ENCODE measurements around the gene NRG4. TPM values are rescaled to one million over a fixed set of nuclear protein-coding genes. Genes with fewer than 3 reads are reported as not detected.
"Not testable (repeated sequence)": the region's sequence is repeated elsewhere in the genome, so short reads cannot be mapped to it uniquely, and the experiment has no call there.

The NRG4 gene
- total RNA-seq, 3 donors from 2014 or later: 0.15 TPM; not detected in 2

DNA sequence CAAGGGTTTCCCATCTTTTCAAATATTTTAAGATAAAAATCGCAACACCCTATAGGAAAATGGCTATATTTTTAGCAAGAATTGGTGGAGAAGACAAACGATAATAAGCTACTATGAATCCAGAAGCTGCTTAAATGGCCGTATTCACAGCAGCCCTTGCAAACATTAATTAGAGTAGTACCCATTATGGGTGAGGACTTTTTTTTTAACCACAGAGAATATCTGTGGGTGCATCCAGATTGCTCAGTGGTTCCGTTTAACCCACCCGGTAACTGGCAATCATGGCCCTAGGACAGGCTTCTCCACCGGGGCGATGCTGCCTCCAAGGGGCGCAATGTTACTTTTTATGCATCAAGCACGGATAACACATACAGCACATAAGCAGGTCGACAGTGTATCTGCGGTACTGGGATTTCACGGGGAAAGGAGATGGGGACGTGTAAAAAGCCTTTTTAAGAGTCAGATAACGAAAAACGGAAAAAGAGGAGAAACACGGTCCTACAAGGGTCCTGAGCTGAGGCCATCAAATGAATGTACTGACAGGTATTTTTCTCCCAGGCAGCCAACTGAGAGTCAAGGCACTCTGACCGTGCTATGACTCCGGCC, 46.6 kb upstream of the NRG4 start:
- Histone ChIP-seq H3K36me3 (no peaks in the 10 kb centered on the region), H3K27ac (no peak overlapping the region), H3K9me3 (no peaks in the 10 kb centered on the region), H3K4me1 (peaks cover 0 to 4% of the 10 kb centered on the region in 2 donors), H3K27me3 (peaks cover 0 to 5% of the 10 kb centered on the region in 2 donors), H3K4me3 (peak overlapping the region; percentile 49 to 76 (median 67))
- no peak for TF ChIP-seq POLR2AphosphoS5 (IDR thresholded peaks at IDR 0.05)
- TF ChIP-seq, protein P1, sequence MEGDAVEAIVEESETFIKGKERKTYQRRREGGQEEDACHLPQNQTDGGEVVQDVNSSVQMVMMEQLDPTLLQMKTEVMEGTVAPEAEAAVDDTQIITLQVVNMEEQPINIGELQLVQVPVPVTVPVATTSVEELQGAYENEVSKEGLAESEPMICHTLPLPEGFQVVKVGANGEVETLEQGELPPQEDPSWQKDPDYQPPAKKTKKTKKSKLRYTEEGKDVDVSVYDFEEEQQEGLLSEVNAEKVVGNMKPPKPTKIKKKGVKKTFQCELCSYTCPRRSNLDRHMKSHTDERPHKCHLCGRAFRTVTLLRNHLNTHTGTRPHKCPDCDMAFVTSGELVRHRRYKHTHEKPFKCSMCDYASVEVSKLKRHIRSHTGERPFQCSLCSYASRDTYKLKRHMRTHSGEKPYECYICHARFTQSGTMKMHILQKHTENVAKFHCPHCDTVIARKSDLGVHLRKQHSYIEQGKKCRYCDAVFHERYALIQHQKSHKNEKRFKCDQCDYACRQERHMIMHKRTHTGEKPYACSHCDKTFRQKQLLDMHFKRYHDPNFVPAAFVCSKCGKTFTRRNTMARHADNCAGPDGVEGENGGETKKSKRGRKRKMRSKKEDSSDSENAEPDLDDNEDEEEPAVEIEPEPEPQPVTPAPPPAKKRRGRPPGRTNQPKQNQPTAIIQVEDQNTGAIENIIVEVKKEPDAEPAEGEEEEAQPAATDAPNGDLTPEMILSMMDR (IDR thresholded peaks at IDR 0.05): no peak
- intact Hi-C loops (cut with DNase I; ENCODE audit: low total_unique reads): no loop called here
- DNase-seq (ENCODE audit: low spot score in 2 of 2): no peak

DNA sequence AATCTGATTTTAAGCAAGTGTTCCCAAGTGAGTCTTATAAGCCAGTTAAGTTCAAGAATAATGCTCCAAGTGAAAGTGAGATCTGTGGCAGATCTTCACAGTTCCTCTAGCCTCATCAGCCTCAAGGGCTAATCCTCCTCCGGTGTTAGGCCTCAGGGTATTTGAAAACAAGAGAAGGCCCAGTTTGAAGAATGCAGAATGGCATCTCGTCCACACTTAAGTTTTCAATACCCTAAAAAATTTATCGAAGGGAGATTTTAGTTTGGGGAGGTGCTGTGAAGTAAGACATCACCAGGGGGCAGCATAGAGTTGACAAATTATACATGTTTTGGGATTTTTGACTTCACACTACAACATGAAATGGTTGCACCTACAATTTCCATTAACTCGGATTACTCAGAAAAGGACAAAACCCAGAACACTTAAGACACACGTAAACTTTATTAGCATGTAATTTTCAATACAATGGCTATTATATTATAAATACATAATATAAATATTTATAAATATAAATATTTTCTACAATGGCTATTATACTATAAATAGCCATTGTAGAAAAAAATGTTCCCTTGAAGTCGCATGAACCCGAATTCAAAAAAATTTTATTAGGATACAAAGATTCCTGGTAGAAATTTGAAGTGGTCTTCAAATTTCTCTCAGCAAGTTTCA, 45.2 kb upstream of the NRG4 start:
- intact Hi-C loops (cut with DNase I; ENCODE audit: low total_unique reads): no loop called here
- H3K27ac ChIP-seq: no peak overlapping the region
- H3K9me3 ChIP-seq: no peaks in the 10 kb centered on the region
- peaks cover 0 to 4% of the 10 kb centered on the region in 2 donors for H3K4me1 ChIP-seq
- peaks cover 0 to 5% of the 10 kb centered on the region in 2 donors for H3K27me3 ChIP-seq
- no peak for DNase-seq (ENCODE audit: low spot score in 2 of 2)
- no peaks in the 10 kb centered on the region for H3K36me3 ChIP-seq
- TF ChIP-seq, protein P1 (IDR thresholded peaks at IDR 0.05): peak; percentile 31 to 59 (median 49)
- TF ChIP-seq POLR2A (IDR thresholded peaks at IDR 0.05): no peak
- TF ChIP-seq POLR2AphosphoS5 (IDR thresholded peaks at IDR 0.05): no peak
- no peak overlapping the region for H3K4me3 ChIP-seq

DNA sequence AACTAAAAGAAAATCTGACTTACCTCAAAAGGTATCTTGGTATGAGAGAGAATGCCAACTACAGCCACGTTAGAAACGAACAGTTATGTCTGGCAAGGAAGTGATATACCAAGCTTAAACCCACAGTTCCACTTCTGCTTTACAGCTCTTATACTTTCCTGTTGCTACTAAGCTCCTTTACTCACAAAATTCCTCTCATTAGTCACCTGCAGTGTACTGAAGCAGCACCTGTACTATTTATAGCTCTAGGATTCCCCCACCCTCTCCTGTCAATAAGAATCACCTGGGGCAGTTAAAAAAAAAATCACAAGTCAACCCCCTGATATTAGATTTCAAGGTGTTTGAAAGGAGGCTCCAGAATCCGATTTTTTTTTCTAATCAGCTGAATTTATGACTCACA, 44.7 kb upstream of the NRG4 start:
- Histone ChIP-seq H3K36me3 (no peaks in the 10 kb centered on the region), H3K9me3 (no peaks in the 10 kb centered on the region), H3K27ac (no peak overlapping the region), H3K27me3 (peaks cover 0 to 5% of the 10 kb centered on the region in 2 donors), H3K4me1 (peaks cover 0 to 4% of the 10 kb centered on the region in 2 donors), H3K4me3 (no peak overlapping the region)
- DNase-seq (ENCODE audit: low spot score in 2 of 2): no peak
- TF ChIP-seq, protein P1 (IDR thresholded peaks at IDR 0.05): no peak
- TF ChIP-seq POLR2AphosphoS5 (IDR thresholded peaks at IDR 0.05) (no peak), POLR2A (IDR thresholded peaks at IDR 0.05) (no peak)
- intact Hi-C loops (cut with DNase I; ENCODE audit: low total_unique reads): no loop called here

DNA sequence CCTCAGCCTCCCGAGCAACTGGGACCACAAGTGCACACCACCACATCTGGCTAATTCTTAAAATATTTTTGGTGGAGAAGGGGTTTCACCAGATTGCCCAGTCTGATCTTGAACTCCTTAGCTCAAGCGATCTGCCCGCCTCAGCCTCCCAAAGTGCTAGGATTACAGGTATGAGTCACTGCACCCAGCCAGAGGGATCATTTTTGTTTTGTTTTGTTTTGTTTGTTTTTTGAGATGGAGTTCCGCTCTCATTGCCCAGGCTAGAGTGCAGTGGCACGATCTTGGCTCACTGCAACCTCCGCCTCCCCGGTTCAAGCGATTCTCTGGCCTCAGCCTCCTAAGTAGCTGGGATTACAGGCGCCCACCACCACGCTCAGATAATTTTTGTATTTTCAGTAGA, 42.0 kb upstream of the NRG4 start:
- DNase-seq (ENCODE audit: low spot score in 2 of 2); H3K27ac ChIP-seq; H3K27me3 ChIP-seq; H3K9me3 ChIP-seq; H3K4me3 ChIP-seq; intact Hi-C loops (cut with DNase I; ENCODE audit: low total_unique reads); H3K4me1 ChIP-seq; H3K36me3 ChIP-seq: not testable (repeated sequence)

DNA sequence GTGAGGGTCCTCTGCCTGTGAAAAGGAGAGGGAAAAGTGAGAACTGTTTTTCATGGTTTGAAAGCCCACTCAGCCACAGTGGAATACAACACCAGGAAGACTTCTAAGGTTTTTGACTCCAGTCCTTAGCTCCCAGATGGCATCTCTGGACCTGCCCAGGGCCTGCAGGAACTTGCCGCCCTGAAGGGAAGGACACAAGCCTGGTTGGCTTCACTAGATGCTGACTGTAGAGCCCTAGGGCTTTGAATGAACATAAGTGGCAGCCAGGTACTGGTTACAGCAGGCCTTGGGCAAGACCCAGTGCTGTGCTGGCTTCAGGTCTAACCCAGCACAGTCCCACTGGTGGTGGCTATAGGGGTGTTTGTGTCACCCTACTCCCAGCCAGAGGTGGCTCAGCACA, 26.3 kb upstream of the NRG4 start:
- Histone ChIP-seq H3K27me3 (no peaks in the 10 kb centered on the region), H3K36me3 (no peaks in the 10 kb centered on the region), H3K27ac (no peak overlapping the region), H3K4me3 (no peak overlapping the region), H3K9me3 (peaks cover 0 to 25% of the 10 kb centered on the region in 2 donors), H3K4me1 (no peaks in the 10 kb centered on the region)
- TF ChIP-seq, protein P1 (IDR thresholded peaks at IDR 0.05): no peak
- TF ChIP-seq POLR2A (IDR thresholded peaks at IDR 0.05) (no peak), POLR2AphosphoS5 (IDR thresholded peaks at IDR 0.05) (no peak)
- DNase-seq (ENCODE audit: low spot score in 2 of 2): no peak
- intact Hi-C loops (cut with DNase I; ENCODE audit: low total_unique reads): no loop called here
